GM23338 (cell line): ENCODE data around the gene FAM110C. TPM values are rescaled to one million over a fixed set of nuclear protein-coding genes. Genes with fewer than 3 reads are reported as not detected.
A peak's percentile ranks its signal among the peaks of the same experiment; 100 is the strongest.

ENCODE experiments used
- ATAC-seq: fragments of 200-7000 bp; cut with Tn5 transposase; 3 replicates; pipeline ENCODE4 v1.9.1; 2020
- DNase-seq: peaks from one replicate; pipeline ENCODE4 v3.0.0-alpha.2; 2015; ENCODE audit warnings: low spot score
- H2AFZ ChIP-seq: fragments of 200-600 bp; sonication (generic); 2 replicates; pipeline ENCODE4 v1.8.0; 2016; ENCODE audit warnings: antibody characterized with exemption, mild to moderate bottlenecking, moderate library complexity
- H3F3A ChIP-seq: fragments of 200-600 bp; sonication (generic); replicated peaks from 2 replicates; pipeline ENCODE4 v1.8.0; 2017; ENCODE audit warnings: antibody characterized with exemption, mixed run types, low read depth
- H3K27ac ChIP-seq: fragments of 200-600 bp; sonication (generic); 2 replicates; pipeline ENCODE4 v1.6.1; 2016; ENCODE audit warnings: low read depth
- H3K27me3 ChIP-seq: fragments of 200-600 bp; sonication (generic); 2 replicates; pipeline ENCODE4 v1.8.0; 2016; ENCODE audit warnings: mild to moderate bottlenecking, mixed run types, moderate library complexity; ENCODE audit not compliant: insufficient read depth
- H3K36me3 ChIP-seq: fragments of 200-600 bp; sonication (generic); 2 replicates; pipeline ENCODE4 v1.8.0; 2016; ENCODE audit warnings: mild to moderate bottlenecking; ENCODE audit not compliant: insufficient read depth
- H3K4me1 ChIP-seq: fragments of 200-600 bp; sonication (generic); 2 replicates; pipeline ENCODE4 v1.8.0; 2016; ENCODE audit warnings: mild to moderate bottlenecking, moderate library complexity; ENCODE audit not compliant: insufficient read depth
- H3K4me2 ChIP-seq: fragments of 200-600 bp; sonication (generic); 2 replicates; pipeline ENCODE4 v1.7.1; 2017; ENCODE audit warnings: mixed run types
- H3K4me3 ChIP-seq: fragments of 200-600 bp; sonication (generic); 2 replicates; pipeline ENCODE4 v1.6.1; 2016; ENCODE audit warnings: mixed run types
- H3K79me2 ChIP-seq: fragments of 200-600 bp; sonication (generic); replicated peaks from 2 replicates; pipeline ENCODE4 v1.8.0; 2017; ENCODE audit warnings: mild to moderate bottlenecking; ENCODE audit not compliant: insufficient read depth
- H3K9me2 ChIP-seq: fragments of 200-600 bp; sonication (generic); 2 replicates; pipeline ENCODE4 v1.8.0; 2017; ENCODE audit not compliant: insufficient read depth
- H4K20me1 ChIP-seq: fragments of 200-600 bp; sonication (generic); replicated peaks from 2 replicates; pipeline ENCODE4 v1.8.0; 2017; ENCODE audit warnings: mild to moderate bottlenecking; ENCODE audit not compliant: insufficient read depth
- H3K27ac Mint-ChIP-seq: 2 replicates; pipeline ENCODE4 v1.8.0; 2020; ENCODE audit warnings: inconsistent platforms, mild to moderate bottlenecking, moderate library complexity, mixed read lengths
- H3K27me3 Mint-ChIP-seq: 3 replicates; pipeline ENCODE4 v1.8.0; 2022; ENCODE audit warnings: low read depth, mild to moderate bottlenecking, moderate library complexity, mixed read lengths, inconsistent platforms; ENCODE audit not compliant: insufficient read depth, poor library complexity
- H3K36me3 Mint-ChIP-seq: 3 replicates; pipeline ENCODE4 v1.8.0; 2021; ENCODE audit warnings: low read depth, mild to moderate bottlenecking, inconsistent platforms, moderate library complexity, mixed read lengths
- H3K4me1 Mint-ChIP-seq: 3 replicates; pipeline ENCODE4 v1.8.0; 2020; ENCODE audit warnings: mild to moderate bottlenecking, inconsistent platforms, mixed read lengths
- H3K4me3 Mint-ChIP-seq: 3 replicates; pipeline ENCODE4 v1.8.0; 2021; ENCODE audit warnings: moderate library complexity, mild to moderate bottlenecking, inconsistent platforms, mixed read lengths
- H3K9me3 Mint-ChIP-seq: 3 replicates; pipeline ENCODE4 v1.8.0; 2020; ENCODE audit warnings: moderate library complexity, mild to moderate bottlenecking, inconsistent platforms, mixed read lengths
- CTCF ChIP-seq, 2 experiments: fragments of 200-600 bp in 1 of 2; sonication (generic) in 1 of 2; conservative IDR thresholded peaks; 2 replicates each; pipeline versions ENCODE4 v1.5.1 to v1.6.1; 2016 to 2017; ENCODE audit warnings: antibody characterized with exemption in 2 of 2, low read depth in 2 of 2, mild to moderate bottlenecking in 2 of 2, moderate library complexity in 1 of 2
- EZH2 ChIP-seq: fragments of 200-600 bp; sonication (generic); IDR thresholded peaks from one replicate; pipeline ENCODE4 v1.8.0; 2017; ENCODE audit warnings: antibody characterized with exemption, mild to moderate bottlenecking, low read depth; ENCODE audit not compliant: unreplicated experiment
- EZH2phosphoT487 ChIP-seq: fragments of 200-600 bp; sonication (generic); IDR thresholded peaks from one replicate; pipeline ENCODE4 v1.8.1; 2018; ENCODE audit warnings: antibody characterized with exemption; ENCODE audit not compliant: unreplicated experiment
- JUNB ChIP-seq: IDR thresholded peaks from one replicate; pipeline ENCODE4 v1.6.1; 2016; ENCODE audit warnings: antibody characterized with exemption; ENCODE audit not compliant: unreplicated experiment
- NANOG ChIP-seq: IDR thresholded peaks from 2 replicates; pipeline ENCODE4 v1.6.1; 2016; ENCODE audit warnings: antibody characterized with exemption, borderline replicate concordance
- POLR2AphosphoS5 ChIP-seq: IDR thresholded peaks from 2 replicates; pipeline ENCODE4 v1.6.1; 2016; ENCODE audit warnings: antibody characterized with exemption, low read depth
- REST ChIP-seq: IDR thresholded peaks from one replicate; pipeline ENCODE4 v1.6.1; 2018; ENCODE audit warnings: antibody characterized with exemption; ENCODE audit not compliant: unreplicated experiment
- ZNF114 ChIP-seq: fragments of 250-450 bp; sonication (Bioruptor Pico); IDR thresholded peaks from 2 replicates; pipeline ENCODE4 v1.5.0; 2020; ENCODE audit warnings: mild to moderate bottlenecking, moderate library complexity
- ZNF331 ChIP-seq: fragments of 250-450 bp; sonication (Bioruptor Pico); IDR thresholded peaks from 2 replicates; pipeline ENCODE4 v1.5.0; 2020; ENCODE audit warnings: low read depth, mild to moderate bottlenecking, moderate library complexity
- ZNF462 ChIP-seq: fragments of 250-450 bp; sonication (Bioruptor Pico); IDR thresholded peaks from 2 replicates; pipeline ENCODE4 v1.5.0; 2020; ENCODE audit warnings: mild to moderate bottlenecking, moderate library complexity
- polyA plus RNA-seq: library from polyadenylated mRNA; unstranded; fragments of >200 nt; fragmentation: Nextera tagmentation; extraction: Ambion mirVana; gene quantifications from 2 replicates; pipeline ENCODE4 v1.2.1, GENCODE V29; 2016
- total RNA-seq: library from RNA; depleted of rRNA; stranded (reverse); fragments of >200 nt; shearing (Covaris generic); gene quantifications from 2 replicates; pipeline ENCODE4 v1.2.3, GENCODE V29; 2014

FAM110C gene
- total and polyA plus RNA-seq, 2 experiments from 2014 or later = 7.9 to 20.9 TPM

GRCh38 chr2:46131-46470, 204 bp downstream of the FAM110C start (continued):
- no peak for TF ChIP-seq CTCF (conservative IDR thresholded peaks at IDR 0.05; ENCODE audit: low read depth in 2 of 2)

GRCh38 chr2:45342-46130, 769 bp downstream of the FAM110C start:
- peak overlapping the region; percentile 81 for H3K4me3 Mint-ChIP-seq
- peaks cover 10% of the 10 kb centered on the region for H4K20me1 ChIP-seq
- H3K4me2 ChIP-seq = peak overlapping the region; percentile 86
- H3K36me3 Mint-ChIP-seq = peaks cover 32% of the 10 kb centered on the region
- peak overlapping the region; percentile 43; the same call in 1 of the 2 replicates for H2AFZ ChIP-seq
- H3K4me1 Mint-ChIP-seq = peaks cover 41% of the 10 kb centered on the region
- H3K4me3 ChIP-seq = peak overlapping the region; percentile 68
- H3F3A ChIP-seq = peaks cover 7% of the 10 kb centered on the region
- DNase-seq (peak; percentile 37), ATAC-seq (peak; percentile 14)
- H3K9me2 ChIP-seq = no peaks in the 10 kb centered on the region
- H3K27ac ChIP-seq = no peak overlapping the region
- H3K79me2 ChIP-seq = peaks cover 25% of the 10 kb centered on the region
- peaks cover 35% of the 10 kb centered on the region for H3K4me1 ChIP-seq
- peaks cover 28% of the 10 kb centered on the region for H3K27me3 ChIP-seq
- H3K36me3 ChIP-seq = peaks cover 6% of the 10 kb centered on the region; the same call in 1 of the 2 replicates
- H3K27me3 Mint-ChIP-seq = peaks cover 24% of the 10 kb centered on the region
- H3K9me3 Mint-ChIP-seq = no peaks in the 10 kb centered on the region
- no peak overlapping the region for H3K27ac Mint-ChIP-seq
- TF ChIP-seq CTCF (conservative IDR thresholded peaks at IDR 0.05; ENCODE audit: low read depth in 2 of 2) = peak in 1 of 2 experiments; percentile 15; a peak in 1 of 4 replicates
- TF ChIP-seq EZH2 = peak; percentile 10
- TF ChIP-seq ZNF462 = no peak
- no peak for TF ChIP-seq POLR2AphosphoS5
- TF ChIP-seq EZH2phosphoT487 = no peak
- no peak for TF ChIP-seq JUNB
- TF ChIP-seq NANOG = no peak
- TF ChIP-seq REST = no peak
- TF ChIP-seq ZNF331 (CRISPR knock-in tag) = no peak
- no peak for TF ChIP-seq ZNF114
